OCI-LY3 (cell line): ENCODE results near the gene ANXA8.

ENCODE experiments used
- H2AFZ ChIP-seq: fragments of 200-600, 300-600 bp; shearing (Covaris generic); 2 replicates; pipeline ENCODE4 v1.6.0; 2014; ENCODE audit warnings: antibody characterized with exemption, low read depth, low read length
- H3K27ac ChIP-seq: fragments of 200-600, 300-600 bp; sonication (generic); 2 replicates; pipeline ENCODE4 v1.5.1; 2014; ENCODE audit warnings: mild to moderate bottlenecking, low read length, moderate library complexity, mixed read lengths
- H3K27me3 ChIP-seq: fragments of 200-600, 300-600 bp; sonication (generic); 2 replicates; pipeline ENCODE4 v1.6.1; 2014; ENCODE audit warnings: low read depth, low read length, mixed read lengths
- H3K36me3 ChIP-seq: fragments of 200-600, 300-600 bp; sonication (generic); replicated peaks from 2 replicates; pipeline ENCODE3; 2014; ENCODE audit warnings: low read depth, low read length, mixed read lengths
- H3K4me1 ChIP-seq: fragments of 300-600, 200-600 bp; sonication (generic); 2 replicates; pipeline ENCODE4 v1.6.1; 2014; ENCODE audit warnings: low read length, mixed read lengths
- H3K4me2 ChIP-seq: fragments of 200-600, 300-600 bp; sonication (generic); 2 replicates; pipeline ENCODE4 v1.6.1; 2014; ENCODE audit warnings: low read length, mixed read lengths
- H3K4me3 ChIP-seq: fragments of 300-600, 200-600 bp; sonication (generic); 2 replicates; pipeline ENCODE4 v1.5.1; 2014; ENCODE audit warnings: antibody characterized with exemption, mild to moderate bottlenecking, low read length, moderate library complexity
- H3K79me2 ChIP-seq: fragments of 300-600, 200-600 bp; shearing (Covaris generic); 2 replicates; pipeline ENCODE4 v1.6.1; 2014; ENCODE audit warnings: mild to moderate bottlenecking, low read length, mixed read lengths
- H3K9ac ChIP-seq: fragments of 300-600, 200-600 bp; shearing (Covaris generic); 2 replicates; pipeline ENCODE4 v1.6.0; 2014; ENCODE audit warnings: mild to moderate bottlenecking, low read length, moderate library complexity
- H3K9me3 ChIP-seq: fragments of 200-600, 300-600 bp; shearing (Covaris generic); 2 replicates; pipeline ENCODE4 v1.6.1; 2014; ENCODE audit warnings: low read length, mixed read lengths; ENCODE audit not compliant: insufficient read depth
- H4K20me1 ChIP-seq: fragments of 200-600, 300-600 bp; sonication (generic); 2 replicates; pipeline ENCODE4 v1.6.1; 2016; ENCODE audit warnings: low read length, mixed read lengths; ENCODE audit not compliant: insufficient read depth
- CTCF ChIP-seq: fragments of 200-600, 300-600 bp; sonication (generic); IDR thresholded peaks from 2 replicates; pipeline ENCODE4 v1.5.1; 2014; ENCODE audit warnings: antibody characterized with exemption, low read length, low read depth
- EZH2phosphoT487 ChIP-seq: fragments of 200-600 bp; shearing (Covaris generic); IDR thresholded peaks from 2 replicates; pipeline ENCODE4 v1.6.1; 2018; ENCODE audit warnings: antibody characterized with exemption, mixed run types, low read depth

ANXA8 gene

GRCh38 chr10:47451998-47452494 is 31.9 kb downstream of the ANXA8 start:
- H3K9ac ChIP-seq = no peak overlapping the region
- peaks cover 5% of the 10 kb centered on the region; the same call in 1 of the 2 replicates for H3K4me1 ChIP-seq
- no peak for TF ChIP-seq CTCF
- TF ChIP-seq EZH2phosphoT487 = no peak
- H2AFZ ChIP-seq = no peak overlapping the region
- H4K20me1 ChIP-seq = no peaks in the 10 kb centered on the region
- H3K4me2 ChIP-seq = no peak overlapping the region
- H3K79me2 ChIP-seq = no peaks in the 10 kb centered on the region
- no peaks in the 10 kb centered on the region for H3K36me3 ChIP-seq
- no peak overlapping the region for H3K4me3 ChIP-seq
- H3K9me3 ChIP-seq = no peaks in the 10 kb centered on the region
- H3K27ac ChIP-seq = no peak overlapping the region
- H3K27me3 ChIP-seq = no peaks in the 10 kb centered on the region

GRCh38 chr10:47451273-47451997 is 32.5 kb downstream of the ANXA8 start:
- no peak overlapping the region for H3K27ac ChIP-seq
- no peak overlapping the region for H3K9ac ChIP-seq
- no peak overlapping the region for H3K4me2 ChIP-seq
- no peak for TF ChIP-seq EZH2phosphoT487
- no peak for TF ChIP-seq CTCF
- no peaks in the 10 kb centered on the region for H3K27me3 ChIP-seq
- H4K20me1 ChIP-seq = no peaks in the 10 kb centered on the region
- H2AFZ ChIP-seq = no peak overlapping the region
- H3K9me3 ChIP-seq = no peaks in the 10 kb centered on the region
- no peaks in the 10 kb centered on the region for H3K36me3 ChIP-seq
- no peaks in the 10 kb centered on the region for H3K79me2 ChIP-seq
- no peak overlapping the region for H3K4me3 ChIP-seq
- peaks cover 5% of the 10 kb centered on the region; the same call in 1 of the 2 replicates for H3K4me1 ChIP-seq

GRCh38 chr10:47450442-47450841 is 33.5 kb downstream of the ANXA8 start:
- H4K20me1 ChIP-seq = no peaks in the 10 kb centered on the region
- no peaks in the 10 kb centered on the region for H3K27me3 ChIP-seq
- H3K4me1 ChIP-seq = peaks cover 5% of the 10 kb centered on the region; the same call in 1 of the 2 replicates
- no peak overlapping the region for H3K27ac ChIP-seq
- no peak overlapping the region for H3K4me3 ChIP-seq
- H3K36me3 ChIP-seq = no peaks in the 10 kb centered on the region
- H3K4me2 ChIP-seq = no peak overlapping the region
- no peak overlapping the region for H2AFZ ChIP-seq
- no peaks in the 10 kb centered on the region for H3K79me2 ChIP-seq
- no peak overlapping the region for H3K9ac ChIP-seq
- H3K9me3 ChIP-seq = no peaks in the 10 kb centered on the region
- TF ChIP-seq CTCF = no peak
- no peak for TF ChIP-seq EZH2phosphoT487

GRCh38 chr10:47449979-47450378 is 33.9 kb downstream of the ANXA8 start:
- H3K4me1 ChIP-seq = peaks cover 5% of the 10 kb centered on the region; the same call in 1 of the 2 replicates

More at GRCh38 chr10:47449979-47450378, 33.9 kb downstream of the ANXA8 start:
- TF ChIP-seq EZH2phosphoT487 (no peak), CTCF (no peak)
- H3K9ac ChIP-seq = no peak overlapping the region
- no peak overlapping the region for H3K4me3 ChIP-seq
- no peaks in the 10 kb centered on the region for H3K27me3 ChIP-seq
- no peaks in the 10 kb centered on the region for H3K9me3 ChIP-seq
- no peaks in the 10 kb centered on the region for H4K20me1 ChIP-seq
- H3K36me3 ChIP-seq = no peaks in the 10 kb centered on the region
- H2AFZ ChIP-seq = no peak overlapping the region
- H3K27ac ChIP-seq = no peak overlapping the region
- no peaks in the 10 kb centered on the region for H3K79me2 ChIP-seq
- no peak overlapping the region for H3K4me2 ChIP-seq
